H1 (cell line): Measurements from ENCODE around the gene SERPING1. TPM values are rescaled to one million over a fixed set of nuclear protein-coding genes. Genes with fewer than 3 reads are reported as not detected.

ENCODE experiments used
- polyA plus RNA-seq, 7 experiments: library from polyadenylated mRNA; depleted of rRNA in 3 of 7; stranded (reverse) in 5 of 7; unstranded in 2 of 7; fragments of >200 nt in 5 of 7; fragments of 200-250 nt in 2 of 7; gene quantifications; 1 replicate in 5 of 7; 2 replicates in 1 of 7; 4 replicates in 1 of 7; pipeline versions ENCODE4 v1.2.1 to v1.2.3, GENCODE V29; 2011 to 2013; ENCODE audit warnings: missing spikeins in 2 of 7, mixed read lengths in 2 of 7
- total RNA-seq: library from RNA; stranded (reverse); fragmentation: NEBNext Ultra II Directional; extraction: Animal tissue kit (Norgen Biotek cat#: 25700); gene quantifications from 2 replicates; pipeline ENCODE4 v1.2.1, GENCODE V29; 2021
- TF ChIP-seq, protein P1 (sequence below): IDR thresholded peaks from 2 replicates; pipeline ENCODE4 v1.6.1; 2012; ENCODE audit warnings: inconsistent platforms

SERPING1 gene
- total and polyA plus RNA-seq, 2 of the 8 experiments (the other 6 are each of a cell fraction or from before 2014, with no cell fraction given), result 50.9 to 54.8 TPM

DNA sequence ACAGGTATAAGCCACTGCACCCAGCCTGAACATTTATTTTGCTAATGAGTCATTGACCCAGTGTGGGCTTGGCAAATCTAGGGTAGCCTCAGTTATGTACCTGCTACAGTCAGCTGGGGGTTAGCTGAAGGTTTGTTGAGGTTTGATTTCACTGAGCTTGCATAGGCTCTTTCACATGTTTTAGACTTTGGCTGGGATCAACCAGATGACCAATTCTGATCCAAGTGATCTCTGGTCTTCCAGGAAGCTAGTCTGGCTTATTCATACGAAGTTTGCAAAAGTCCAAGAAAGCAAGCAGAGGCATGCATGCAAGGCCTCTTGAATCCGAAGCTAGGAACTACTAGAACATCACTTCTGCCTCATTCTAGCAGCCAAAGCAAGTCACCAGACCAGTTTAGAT is 21.0 kb downstream of the SERPING1 start (continued):
- TF ChIP-seq, protein P1, sequence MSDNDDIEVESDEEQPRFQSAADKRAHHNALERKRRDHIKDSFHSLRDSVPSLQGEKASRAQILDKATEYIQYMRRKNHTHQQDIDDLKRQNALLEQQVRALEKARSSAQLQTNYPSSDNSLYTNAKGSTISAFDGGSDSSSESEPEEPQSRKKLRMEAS, result no peak
